HL-60 (cell line): ENCODE data around the gene CLUH.

ENCODE experiments used
- DNase-seq, 2 experiments: peaks; one replicate each; pipeline ENCODE4 v3.0.0-alpha.2; 2010 to 2020; ENCODE audit warnings: low read depth in 1 of 2, low spot score in 1 of 2
- H3K27ac ChIP-seq: fragments of 250-450 bp; sonication (Bioruptor Pico); replicated peaks from 2 replicates; pipeline ENCODE4 v1.5.1; 2020; ENCODE audit warnings: mild to moderate bottlenecking, moderate library complexity
- H3K27me3 ChIP-seq: fragments of 250-450 bp; sonication (Bioruptor Pico); 2 replicates; pipeline ENCODE4 v1.5.1; 2021; ENCODE audit warnings: mild to moderate bottlenecking, moderate library complexity; ENCODE audit not compliant: insufficient read depth, poor library complexity, severe bottlenecking
- H3K4me3 ChIP-seq: replicated peaks from 2 replicates; pipeline ENCODE4 v1.5.1; 2011; ENCODE audit warnings: mild to moderate bottlenecking, control low read depth, low read length; ENCODE audit not compliant: insufficient read depth
- CTCF ChIP-seq: IDR thresholded peaks from one replicate; pipeline ENCODE4 v1.5.1; 2011; ENCODE audit warnings: low read length, control low read depth, inconsistent platforms; ENCODE audit not compliant: insufficient read depth
- GABPA ChIP-seq: IDR thresholded peaks from 2 replicates; pipeline ENCODE4 v1.6.1; 2012; ENCODE audit warnings: low read depth
- POLR2AphosphoS5 ChIP-seq: IDR thresholded peaks from 2 replicates; pipeline ENCODE4 v1.6.1; 2012; ENCODE audit warnings: low read depth
- REST ChIP-seq: IDR thresholded peaks from 2 replicates; pipeline ENCODE4 v1.6.1; 2012; ENCODE audit warnings: low read depth; ENCODE audit not compliant: insufficient replicate concordance
- SPI1 ChIP-seq: IDR thresholded peaks from 2 replicates; pipeline ENCODE4 v1.6.1; 2012; ENCODE audit warnings: low read depth, mild to moderate bottlenecking, borderline replicate concordance

Gene CLUH

GRCh38 chr17:2716649-2717048, 5.1 kb upstream of the CLUH start:
- TF ChIP-seq SPI1, result no peak
- TF ChIP-seq CTCF, result no peak
- TF ChIP-seq REST, result no peak
- TF ChIP-seq POLR2AphosphoS5, result no peak
- no peak for TF ChIP-seq GABPA
- DNase-seq, result no peak
- H3K27ac ChIP-seq, result no peak overlapping the region
- H3K4me3 ChIP-seq, result no peak overlapping the region
- H3K27me3 ChIP-seq, result no peaks in the 10 kb centered on the region

- no peak for DNase-seq
- H3K27ac ChIP-seq, result no peak overlapping the region
- H3K27me3 ChIP-seq, result no peaks in the 10 kb centered on the region
- H3K4me3 ChIP-seq, result no peak overlapping the region
- TF ChIP-seq SPI1 (no peak), REST (no peak), GABPA (no peak), CTCF (no peak), POLR2AphosphoS5 (no peak)
Observed at GRCh38 chr17:2713881-2714280, 2.3 kb upstream of the CLUH start.

GRCh38 chr17:2712300-2713043, 908 bp upstream of the CLUH start:
- peak overlapping the region; percentile 86 for H3K27ac ChIP-seq
- no peak for TF ChIP-seq GABPA
- TF ChIP-seq REST, result no peak
- TF ChIP-seq SPI1, result no peak
- TF ChIP-seq POLR2AphosphoS5, result no peak
- TF ChIP-seq CTCF, result no peak
- H3K4me3 ChIP-seq, result peak overlapping the region; percentile 68
- DNase-seq, result no peak
- no peaks in the 10 kb centered on the region for H3K27me3 ChIP-seq
